Effector CD4-positive, alpha-beta T cell (primary cell): Measurements from ENCODE around the gene ZFY.

ENCODE experiments used
- DNase-seq: peaks from one replicate; pipeline ENCODE4 v3.0.0-alpha.2; 2020
- total RNA-seq: gene quantifications from one replicate; lab custom pipeline; 2026; lab: John Stamatoyannopoulos, UW

The ZFY gene
- 74.9 reads per million, percentile 77 among the genes with 10 or more reads in this experiment for total RNA-seq

- DNase-seq, result no peak
Measured at GRCh38 chrY:2934861-2935715, at the start of gene ZFY. Gene ZFY (plus strand): TSS chrY:2935381. CDS start chrY:2953937, 18,556 bp downstream.

DNA sequence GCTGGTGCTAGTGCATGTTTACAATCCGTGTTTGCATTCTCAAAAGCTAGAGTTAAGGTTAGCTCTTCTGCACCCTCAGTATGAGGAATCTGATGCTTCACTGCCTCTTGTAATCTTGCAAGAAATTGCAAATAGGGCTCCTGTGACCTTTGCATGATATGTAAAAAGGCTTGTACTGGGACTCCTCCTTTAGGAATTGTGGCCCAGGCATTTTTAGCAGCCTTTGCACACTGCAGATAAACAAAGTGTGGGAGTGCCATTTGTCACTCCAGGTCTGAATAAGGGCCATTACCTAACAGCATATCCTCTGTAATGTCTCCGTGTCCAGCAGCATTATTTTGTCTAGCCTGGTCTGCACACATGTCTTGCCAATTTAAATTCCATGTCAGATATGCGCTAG, 49.3 kb upstream of the ZFY start:
- no peak for DNase-seq

DNA sequence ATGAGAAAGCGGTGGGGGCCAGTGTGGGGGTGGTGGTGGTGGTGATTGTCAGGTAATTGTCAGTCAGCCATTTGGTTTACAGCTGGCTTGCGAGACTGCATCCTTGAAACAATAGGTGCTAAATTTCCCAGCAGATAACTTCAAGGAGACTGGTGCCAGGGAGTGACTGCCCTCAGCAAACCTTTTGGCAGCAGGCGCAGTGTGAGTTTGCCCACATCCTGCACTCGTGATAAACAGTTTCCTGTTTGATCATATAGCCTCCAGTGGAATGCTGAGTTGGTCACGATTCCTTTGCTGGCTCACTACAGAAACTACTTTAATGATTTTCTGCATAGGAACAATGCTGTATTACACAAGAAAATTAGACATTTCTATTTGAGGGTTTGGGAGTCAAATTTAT, 47.8 kb upstream of the ZFY start:
- DNase-seq, result no peak

GRCh38 chrY:2887955-2888354, 47.2 kb upstream of the ZFY start:
- DNase-seq, result no peak

DNA sequence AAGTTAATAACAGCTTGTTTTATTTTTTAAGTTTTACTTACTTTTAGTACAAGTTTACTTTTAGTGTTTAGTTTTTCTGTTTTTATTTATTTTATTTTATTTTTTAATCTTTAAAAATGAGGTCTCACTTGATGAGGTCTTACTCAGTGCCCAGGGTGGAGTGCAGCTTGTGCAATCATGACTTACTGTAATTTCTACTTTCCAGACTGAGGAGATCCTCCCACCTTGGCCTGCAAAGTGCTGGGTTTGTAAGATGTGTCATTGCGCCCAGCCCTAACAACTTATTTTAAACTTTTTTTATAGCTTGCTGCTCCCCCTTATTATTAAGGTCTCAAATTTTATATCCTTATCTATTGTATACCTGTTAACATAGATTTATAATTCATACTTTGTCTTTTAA, 41.7 kb upstream of the ZFY start:
- no peak for DNase-seq

GRCh38 chrY:2896050-2896449, 39.1 kb upstream of the ZFY start:
- no peak for DNase-seq

GRCh38 chrY:2907356-2907755, 27.8 kb upstream of the ZFY start:
- DNase-seq, result no peak

DNA sequence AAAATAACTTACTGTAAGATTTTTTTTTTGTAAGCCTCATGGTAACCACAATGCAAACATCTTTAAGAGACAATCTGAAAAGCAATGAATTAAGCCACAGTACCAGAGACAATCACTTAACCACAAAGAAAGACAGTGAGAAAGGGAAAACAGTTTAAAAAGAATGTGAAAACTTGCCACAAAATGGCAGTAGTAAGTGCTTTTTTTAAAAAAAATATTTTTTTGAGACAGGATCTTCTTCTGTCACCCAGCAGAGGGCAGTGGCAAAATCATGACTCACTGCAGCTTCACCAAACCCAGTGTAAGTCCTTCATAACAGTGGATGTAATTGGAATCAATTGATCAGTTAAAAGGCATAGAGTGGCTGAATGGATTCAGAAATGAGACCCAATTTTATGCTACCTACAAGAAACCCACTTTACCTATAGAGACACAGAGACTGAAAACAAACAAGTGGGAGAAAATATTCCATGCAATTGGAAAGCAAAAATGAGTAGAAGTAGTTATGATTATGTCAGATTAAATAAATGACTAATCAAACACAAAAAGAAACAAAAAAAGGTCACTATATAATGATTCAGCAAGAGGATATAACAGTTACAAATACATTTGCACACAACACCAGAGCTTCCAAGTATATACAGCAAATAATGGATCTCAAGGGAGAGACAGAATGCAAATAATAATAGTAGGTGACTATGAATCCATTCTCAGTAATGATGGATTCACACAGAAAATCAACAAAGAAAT, 21.9 kb upstream of the ZFY start:
- no peak for DNase-seq

- DNase-seq, result no peak
Measured at GRCh38 chrY:2934078-2934477, 1.1 kb upstream of the ZFY start.

GRCh38 chrY:2935716-2936435, 695 bp downstream of the ZFY start:
- no peak for DNase-seq

DNA sequence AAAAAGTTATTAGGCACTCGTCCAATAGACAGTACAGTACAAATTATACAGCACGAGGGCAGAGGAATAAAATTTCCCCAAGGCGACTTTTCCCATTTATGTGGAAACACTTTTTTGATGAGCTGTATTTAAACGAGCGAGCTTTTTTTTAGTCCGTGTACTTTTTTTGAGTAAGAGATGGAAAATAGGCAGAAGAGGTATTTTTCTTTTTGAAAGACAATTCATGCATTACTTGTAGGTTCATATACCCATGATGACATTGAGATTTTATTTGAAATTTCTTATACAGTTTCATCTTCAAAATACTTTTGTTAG, 1.2 kb downstream of the ZFY start:
- no peak for DNase-seq

- DNase-seq, result no peak
Measured at GRCh38 chrY:2937149-2937548, 2.0 kb downstream of the ZFY start.

DNA sequence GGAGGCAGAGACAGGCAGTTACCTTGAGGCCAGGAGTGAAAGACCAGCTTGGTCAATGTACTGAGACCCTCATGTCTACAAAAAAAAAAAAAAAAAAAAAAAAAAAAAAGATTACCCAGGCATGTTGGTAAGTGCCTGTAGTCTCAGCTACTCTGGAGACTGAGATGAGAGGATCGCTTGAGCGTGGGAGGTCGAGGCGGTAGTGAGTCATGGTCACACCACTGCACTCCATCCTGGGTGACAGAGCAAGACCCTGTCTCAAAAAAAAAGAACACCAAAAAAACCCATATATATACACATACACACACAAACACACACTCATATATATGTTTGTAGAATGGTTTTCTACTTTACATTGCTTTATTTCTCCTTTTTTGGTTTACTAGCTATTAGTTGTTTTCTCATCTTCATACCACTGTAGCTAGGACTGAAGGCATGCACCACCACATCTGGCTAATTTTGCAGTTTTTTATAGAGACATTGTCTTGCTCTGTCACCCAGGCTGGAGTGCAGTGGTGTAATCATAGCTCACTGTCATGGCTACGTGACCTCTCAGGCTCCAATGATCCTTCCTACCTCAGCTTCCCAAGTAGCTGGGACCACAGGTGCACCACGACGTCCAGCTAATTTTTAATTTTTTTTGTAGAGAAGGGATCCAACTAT, 14.5 kb downstream of the ZFY start:
- DNase-seq, result no peak

GRCh38 chrY:2950655-2951054, 15.5 kb downstream of the ZFY start:
- DNase-seq, result no peak

DNA sequence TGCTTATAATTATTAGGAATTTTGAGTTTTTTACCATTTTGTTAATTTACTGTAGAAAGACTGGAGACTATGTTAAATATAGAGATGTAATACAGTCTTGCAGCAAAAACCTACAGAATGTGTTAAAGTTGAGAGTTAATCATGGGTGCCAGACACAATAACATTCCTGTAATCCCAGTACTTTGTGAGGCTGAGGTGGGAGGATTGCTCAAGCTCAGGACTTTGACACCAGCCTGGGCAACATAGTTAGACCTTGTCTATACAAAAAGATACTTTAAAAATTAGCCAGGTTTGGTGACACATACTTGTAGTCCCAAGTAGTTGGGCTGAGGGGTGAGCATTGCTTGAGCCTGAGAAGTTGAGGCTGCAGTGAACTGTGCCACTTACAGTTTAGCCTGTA, 17.7 kb downstream of the ZFY start:
- DNase-seq, result no peak

GRCh38 chrY:2954735-2955134, 19.6 kb downstream of the ZFY start:
- no peak for DNase-seq

GRCh38 chrY:2955561-2955960, 20.4 kb downstream of the ZFY start:
- no peak for DNase-seq

- DNase-seq, result no peak
Measured at GRCh38 chrY:2962061-2962460, 26.9 kb downstream of the ZFY start.

DNA sequence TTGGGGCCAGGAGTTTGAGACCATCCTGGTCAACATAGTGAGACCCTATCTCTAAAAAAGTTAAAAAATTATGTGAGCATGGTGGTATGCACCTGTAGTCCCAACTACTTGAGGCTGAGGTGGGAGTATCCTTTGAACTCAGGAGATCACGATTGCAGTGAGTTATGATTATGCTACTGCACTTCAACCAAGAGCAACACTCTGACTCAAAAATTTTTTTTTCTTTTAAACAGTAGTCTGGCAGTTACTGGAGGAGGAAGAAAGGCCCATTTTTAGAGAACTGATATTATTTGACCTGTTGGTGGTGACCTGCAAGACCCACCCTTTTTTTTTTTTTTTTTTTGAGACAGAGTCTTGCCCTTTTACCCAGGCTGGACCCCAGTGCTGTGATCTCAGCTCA, 29.6 kb downstream of the ZFY start:
- DNase-seq, result no peak

DNA sequence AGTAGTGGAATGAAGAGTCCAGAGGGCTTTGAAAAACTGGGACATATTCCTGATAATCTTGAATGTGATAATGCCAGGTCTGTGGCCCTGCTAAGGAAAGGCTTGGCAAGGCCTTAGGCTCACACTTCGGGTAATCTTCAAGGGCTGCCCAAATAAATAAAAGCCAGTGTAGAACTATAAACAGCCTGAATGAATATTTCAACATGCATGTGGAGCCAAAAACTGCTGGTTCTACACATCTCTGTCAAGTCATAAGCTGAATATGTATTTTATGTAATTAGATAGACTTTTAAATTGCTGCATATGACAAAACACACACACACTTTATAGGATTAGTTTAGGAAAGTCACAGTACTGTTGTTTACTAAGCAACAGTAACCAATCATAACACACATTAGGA, 30.4 kb downstream of the ZFY start:
- no peak for DNase-seq

- DNase-seq, result no peak
Measured at GRCh38 chrY:2969561-2969960, 34.4 kb downstream of the ZFY start.

- DNase-seq, result no peak
Measured at GRCh38 chrY:2972708-2973107, 37.5 kb downstream of the ZFY start.

DNA sequence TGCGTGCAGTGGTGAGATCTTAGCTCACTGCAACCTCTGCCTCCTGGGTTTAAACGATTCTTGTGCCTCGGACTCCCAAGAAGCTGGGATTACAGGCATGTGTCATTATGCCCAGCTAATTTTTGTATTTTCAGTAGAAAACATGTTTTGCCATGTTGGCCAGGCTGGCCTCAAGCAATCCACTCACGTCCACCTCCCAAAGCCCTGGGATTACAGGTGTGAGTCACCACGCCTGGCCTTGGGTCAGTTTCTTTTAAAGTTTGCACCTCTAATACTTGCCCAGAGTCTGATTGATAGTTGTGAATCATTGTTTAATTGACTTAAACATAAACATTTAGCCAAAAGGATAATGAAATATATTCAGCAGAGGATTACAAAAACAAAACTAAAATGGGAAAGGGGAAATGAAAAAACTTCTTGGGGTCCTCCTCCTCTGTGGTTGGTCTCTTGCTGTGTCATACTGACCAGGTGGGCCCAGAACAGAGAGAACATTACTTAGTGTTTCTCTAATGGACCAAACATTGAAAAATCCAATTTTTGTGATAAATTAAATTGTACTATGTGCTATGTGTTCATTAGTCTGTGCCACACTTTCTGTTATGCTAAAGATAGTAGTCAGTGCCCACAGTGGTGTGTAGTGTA, 38.0 kb downstream of the ZFY start:
- no peak for DNase-seq
